Lower lobe of right lung (tissue), 2 donors: ENCODE measurements around the gene TTI1. TPM values are rescaled to one million over a fixed set of nuclear protein-coding genes. Genes with fewer than 3 reads are reported as not detected.

ENCODE experiments used
- ATAC-seq, 2 donors: fragments of 200-7000 bp; cut with Tn5 transposase; one replicate each; pipeline ENCODE4 v1.9.1; 2020 to 2022; ENCODE audit warnings: mild to moderate bottlenecking in 2 of 2, moderate library complexity in 2 of 2
- DNase-seq: peaks from one replicate; pipeline ENCODE4 v3.0.0-alpha.2; 2020
- H3K27ac ChIP-seq: fragments of 200-600 bp; one replicate; pipeline ENCODE4 v1.8.0; 2022
- H3K27me3 ChIP-seq: fragments of 200-600 bp; one replicate; pipeline ENCODE4 v1.8.0; 2022; ENCODE audit warnings: low read depth
- H3K36me3 ChIP-seq: fragments of 200-600 bp; one replicate; pipeline ENCODE4 v1.8.0; 2022; ENCODE audit warnings: mild to moderate bottlenecking
- H3K4me1 ChIP-seq: fragments of 200-600 bp; one replicate; pipeline ENCODE4 v1.8.0; 2022
- H3K4me3 ChIP-seq: fragments of 200-600 bp; one replicate; pipeline ENCODE4 v1.8.0; 2022; ENCODE audit warnings: mild to moderate bottlenecking
- H3K9me3 ChIP-seq: fragments of 200-600 bp; one replicate; pipeline ENCODE4 v1.8.0; 2022
- CTCF ChIP-seq: fragments of 200-600 bp; IDR thresholded peaks from one replicate; pipeline ENCODE4 v1.8.0; 2022; ENCODE audit warnings: antibody characterized with exemption, mild to moderate bottlenecking
- intact Hi-C: fragments of 100-400 bp; cut with DNase I; formaldehyde crosslinking; loops from one replicate; pipeline ENCODE4 v1.11.0; 2022
- total RNA-seq: library from RNA; stranded (reverse); fragmentation: NEBNext Ultra II Directional; extraction: Animal tissue kit (Norgen Biotek cat#: 25700); gene quantifications from one replicate; pipeline ENCODE4 v1.2.1, GENCODE V29; 2021
- donor health status: DM: no; HTN: yes; CAD: no; lungs with severe emphysema.

Gene TTI1
- total RNA-seq, 1 donor from 2014 or later: 16.7 TPM

- H3K9me3 ChIP-seq: no peaks in the 10 kb centered on the region
- peak overlapping the region; percentile 73 for H3K27ac ChIP-seq
- H3K27me3 ChIP-seq: no peaks in the 10 kb centered on the region
- H3K36me3 ChIP-seq: peaks cover 28% of the 10 kb centered on the region
- H3K4me1 ChIP-seq: peaks cover 78% of the 10 kb centered on the region
- no peak overlapping the region for H3K4me3 ChIP-seq
- intact Hi-C loops: no loop called here
- DNase-seq (no peak), ATAC-seq (no peak)
- TF ChIP-seq CTCF: no peak
These were observed 41.9 kb downstream of the TTI1 start for GRCh38 chr20:37991157-37991866.

DNA sequence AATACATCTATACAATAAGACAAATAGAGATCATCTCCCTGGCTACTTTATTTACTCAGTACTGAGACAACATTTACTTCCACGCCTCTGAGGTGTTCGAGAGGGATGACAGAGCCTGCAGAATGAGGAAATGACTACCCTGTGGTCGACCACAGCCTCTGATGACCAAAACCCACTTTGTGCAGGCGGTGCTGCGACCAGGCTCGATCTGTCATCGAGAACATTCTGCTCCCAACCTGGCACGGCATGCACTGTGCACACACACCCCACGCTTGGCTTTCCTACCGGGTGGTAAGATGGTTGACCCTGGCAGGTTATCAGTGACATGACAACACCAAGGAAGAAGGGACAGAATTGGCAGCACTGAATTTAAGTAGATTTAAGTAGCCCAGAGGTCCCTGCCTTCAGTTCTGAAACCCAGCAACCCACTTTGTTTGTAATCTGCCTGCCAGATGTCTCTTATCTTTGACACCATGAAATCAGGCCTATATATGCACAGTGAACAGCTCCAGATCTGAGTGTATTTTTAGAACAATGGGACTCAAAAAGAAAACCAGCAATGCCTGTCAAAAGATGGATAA, 42.6 kb downstream of the TTI1 start:
- intact Hi-C loops: no loop called here
- ATAC-seq (peak; percentile 64 to 78), DNase-seq (peak; percentile 82)
- no peak for TF ChIP-seq CTCF
- no peaks in the 10 kb centered on the region for H3K27me3 ChIP-seq
- H3K9me3 ChIP-seq: no peaks in the 10 kb centered on the region
- H3K4me3 ChIP-seq: no peak overlapping the region
- peak overlapping the region; percentile 73 for H3K27ac ChIP-seq
- H3K4me1 ChIP-seq: peaks cover 84% of the 10 kb centered on the region
- H3K36me3 ChIP-seq: peaks cover 21% of the 10 kb centered on the region

- TF ChIP-seq CTCF: no peak
- ATAC-seq: peak; percentile 63 to 71
- Histone ChIP-seq H3K4me1 (peaks cover 85% of the 10 kb centered on the region), H3K27me3 (no peaks in the 10 kb centered on the region), H3K9me3 (no peaks in the 10 kb centered on the region), H3K4me3 (no peak overlapping the region), H3K36me3 (peaks cover 13% of the 10 kb centered on the region), H3K27ac (peak overlapping the region; percentile 73)
- peak; percentile 82 for DNase-seq
- intact Hi-C loops: no loop called here
These were observed 43.5 kb downstream of the TTI1 start for GRCh38 chr20:37989601-37990295.

GRCh38 chr20:37988306-37988954, 44.8 kb downstream of the TTI1 start:
- peaks cover 8% of the 10 kb centered on the region for H3K36me3 ChIP-seq
- peaks cover 77% of the 10 kb centered on the region for H3K4me1 ChIP-seq
- no peak overlapping the region for H3K4me3 ChIP-seq
- intact Hi-C loops: no loop called here
- DNase-seq (no peak), ATAC-seq (no peak)
- TF ChIP-seq CTCF: no peak
- H3K27ac ChIP-seq: peak overlapping the region; percentile 80
- H3K27me3 ChIP-seq: no peaks in the 10 kb centered on the region
- H3K9me3 ChIP-seq: no peaks in the 10 kb centered on the region

DNA sequence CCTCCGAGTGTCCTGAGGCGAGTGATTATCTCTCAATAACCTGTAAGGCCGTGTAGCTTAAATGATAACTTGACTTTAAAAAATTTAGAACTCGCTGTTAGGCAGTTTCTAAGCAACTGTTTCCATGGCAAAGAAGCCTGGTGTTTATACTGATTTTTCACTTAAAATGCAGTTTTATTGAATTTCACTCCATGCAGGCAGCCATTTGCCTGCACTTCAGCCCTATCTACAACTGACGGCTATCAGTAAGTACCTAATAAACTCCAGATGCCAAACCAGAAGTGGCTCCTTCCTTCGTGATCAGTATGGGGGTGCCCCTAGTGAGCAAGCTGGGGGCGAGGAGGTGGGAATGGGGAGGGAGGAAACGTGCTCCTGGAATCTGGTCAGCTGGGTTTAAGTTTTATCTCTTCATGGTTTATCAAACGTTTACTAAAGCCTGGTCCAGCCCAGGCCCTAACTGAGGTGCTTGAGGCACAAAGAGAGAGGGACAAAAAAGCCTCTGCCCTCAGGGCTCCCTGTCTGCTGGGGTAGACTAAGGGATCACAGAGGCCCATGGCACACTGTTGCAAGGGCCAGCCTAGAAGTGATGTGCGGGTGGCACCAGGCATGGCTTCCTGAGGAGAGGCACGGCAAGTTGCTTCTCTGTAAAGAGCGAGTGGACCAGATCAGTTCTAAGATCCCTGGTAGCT, 45.5 kb downstream of the TTI1 start:
- H3K27me3 ChIP-seq: no peaks in the 10 kb centered on the region
- ATAC-seq: no peak
- no peak for DNase-seq
- peaks cover 14% of the 10 kb centered on the region for H3K36me3 ChIP-seq
- H3K4me1 ChIP-seq: peaks cover 70% of the 10 kb centered on the region
- peak overlapping the region; percentile 80 for H3K27ac ChIP-seq
- H3K9me3 ChIP-seq: no peaks in the 10 kb centered on the region
- no peak overlapping the region for H3K4me3 ChIP-seq
- no peak for TF ChIP-seq CTCF
- intact Hi-C loops: no loop called here
